ENCODE measurements around the gene PSMA6. TPM values are rescaled to one million over a fixed set of nuclear protein-coding genes. Genes with fewer than 3 reads are reported as not detected.

Gene PSMA6
- total and polyA plus RNA-seq, 10 of the 15 experiments (the other 5 are each of a cell fraction or from before 2014, with no cell fraction given) = 267 to 1,363 (median 402) TPM

DNA sequence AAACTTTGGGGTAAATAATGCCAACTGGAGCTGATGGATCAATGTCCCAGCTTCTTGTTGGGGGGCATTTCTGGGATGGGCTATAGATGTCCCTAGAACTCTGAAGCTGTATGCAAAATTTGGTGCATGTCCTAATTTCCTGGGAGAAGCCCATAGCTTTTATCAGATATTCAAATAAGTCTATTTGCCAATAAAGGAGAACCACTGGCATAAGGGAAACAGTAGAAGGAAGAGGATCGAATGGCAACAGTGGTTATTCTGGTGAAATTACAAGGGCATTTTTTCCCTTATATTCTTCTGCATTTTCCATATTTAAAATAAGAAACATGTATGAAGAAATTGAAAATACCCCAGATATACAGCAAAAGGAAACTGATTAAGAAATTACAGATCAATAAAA, 34.2 kb downstream of the PSMA6 start:
- ChIA-PET POLR2A (interaction anchor here (0.7 kb wide), 1 partner anchor 41 kb away, joined by 3 read pairs; no protein-coding TSS in a partner anchor), CTCF (interaction anchor here (1.0 kb wide), 1 partner anchor 43 kb away, joined by 3 read pairs; no protein-coding TSS in a partner anchor), SMC1A (ENCODE audit: uncharacterized antibody, unreplicated experiment) (no interaction called here), RAD21 (ENCODE audit: unreplicated experiment) (interaction anchor here (1.1 kb wide), 1 partner anchor 39 kb away, joined by 5 read pairs; no protein-coding TSS in a partner anchor)
- Histone ChIP-seq H3K9me3 (replicated peaks; ENCODE audit: control insufficient read depth, insufficient read depth, low read length) (no peaks in the 10 kb centered on the region), H3K27me3 (replicated peaks in 1 of 2; ENCODE audit: control insufficient read depth in 2 of 2, insufficient read depth in 2 of 2, low read length in 1 of 2) (no peaks in the 10 kb centered on the region), H2AFZ (ENCODE audit: control insufficient read depth, low read depth, low read length) (no peak overlapping the region), H3K36me3 (ENCODE audit: control insufficient read depth in 2 of 2, insufficient read depth in 2 of 2, low read length in 1 of 2) (no peaks in the 10 kb centered on the region), H3K4me1 (ENCODE audit: control insufficient read depth, insufficient read depth, low read length) (no peaks in the 10 kb centered on the region), H3K4me3 (no peak overlapping the region), H4K20me1 (ENCODE audit: control insufficient read depth, insufficient read depth) (no peaks in the 10 kb centered on the region), H3K9ac (ENCODE audit: control insufficient read depth, insufficient read depth, low read length) (no peak overlapping the region), H3K27ac (ENCODE audit: control insufficient read depth, insufficient read depth) (no peak overlapping the region), H3K79me2 (ENCODE audit: control insufficient read depth, insufficient read depth, low read length) (no peaks in the 10 kb centered on the region), H3K4me2 (ENCODE audit: control insufficient read depth, insufficient read depth) (no peak overlapping the region)
- intact Hi-C loops (cut with micrococcal nuclease; ENCODE audit: unreplicated experiment) (no loop called here), in situ Hi-C loops (cut with MboI) (no loop called here)
- WGBS (ENCODE audit: insufficient coverage, insufficient replicate concordance, low lambda C conversion rate, missing lambda C conversion rate) = 62% methylated on average over 1 of the region's 1 CpG
- no TSS peak for BruUV-seq (replicated peaks)
- ATAC-seq (no peak), FAIRE-seq (no peak), DNase-seq (ENCODE audit: low read depth, low spot score) (no peak)
- no peak for TF ChIP-seq POLR2AphosphoS2 (IDR thresholded peaks at IDR 0.05; ENCODE audit: low read depth, low read length)
- no peak for TF ChIP-seq NR2F1 (conservative IDR thresholded peaks at IDR 0.05)
- TF ChIP-seq BCLAF1 (IDR thresholded peaks at IDR 0.05) = no peak
- TF ChIP-seq EED (IDR thresholded peaks at IDR 0.05; ENCODE audit: low read depth) = no peak
- no peak for TF ChIP-seq MTA3 (IDR thresholded peaks at IDR 0.05; ENCODE audit: borderline replicate concordance, low read length)
- TF ChIP-seq EGR1 (IDR thresholded peaks at IDR 0.05; ENCODE audit: borderline replicate concordance in 1 of 2, low read depth in 2 of 2, low read length in 2 of 2) = no peak
- no peak for TF ChIP-seq STAT3 (IDR thresholded peaks at IDR 0.05; ENCODE audit: low read depth, low read length)
- TF ChIP-seq NFIC (IDR thresholded peaks at IDR 0.05; ENCODE audit: low read depth, low read length) = no peak
- TF ChIP-seq ZNF24 (IDR thresholded peaks at IDR 0.05) = no peak
- TF ChIP-seq LARP7 (IDR thresholded peaks at IDR 0.05) = no peak
- TF ChIP-seq KLF5 (IDR thresholded peaks at IDR 0.05; ENCODE audit: partially characterized antibody) = no peak
- no peak for TF ChIP-seq FOXK2 (IDR thresholded peaks at IDR 0.05)
- TF ChIP-seq NFYB (IDR thresholded peaks at IDR 0.05; ENCODE audit: insufficient read depth, low read depth, low read length) = no peak
- TF ChIP-seq KDM1A (IDR thresholded peaks at IDR 0.05; ENCODE audit: borderline replicate concordance) = no peak
- no peak for TF ChIP-seq RAD51 (IDR thresholded peaks at IDR 0.05)
- TF ChIP-seq, protein P1, sequence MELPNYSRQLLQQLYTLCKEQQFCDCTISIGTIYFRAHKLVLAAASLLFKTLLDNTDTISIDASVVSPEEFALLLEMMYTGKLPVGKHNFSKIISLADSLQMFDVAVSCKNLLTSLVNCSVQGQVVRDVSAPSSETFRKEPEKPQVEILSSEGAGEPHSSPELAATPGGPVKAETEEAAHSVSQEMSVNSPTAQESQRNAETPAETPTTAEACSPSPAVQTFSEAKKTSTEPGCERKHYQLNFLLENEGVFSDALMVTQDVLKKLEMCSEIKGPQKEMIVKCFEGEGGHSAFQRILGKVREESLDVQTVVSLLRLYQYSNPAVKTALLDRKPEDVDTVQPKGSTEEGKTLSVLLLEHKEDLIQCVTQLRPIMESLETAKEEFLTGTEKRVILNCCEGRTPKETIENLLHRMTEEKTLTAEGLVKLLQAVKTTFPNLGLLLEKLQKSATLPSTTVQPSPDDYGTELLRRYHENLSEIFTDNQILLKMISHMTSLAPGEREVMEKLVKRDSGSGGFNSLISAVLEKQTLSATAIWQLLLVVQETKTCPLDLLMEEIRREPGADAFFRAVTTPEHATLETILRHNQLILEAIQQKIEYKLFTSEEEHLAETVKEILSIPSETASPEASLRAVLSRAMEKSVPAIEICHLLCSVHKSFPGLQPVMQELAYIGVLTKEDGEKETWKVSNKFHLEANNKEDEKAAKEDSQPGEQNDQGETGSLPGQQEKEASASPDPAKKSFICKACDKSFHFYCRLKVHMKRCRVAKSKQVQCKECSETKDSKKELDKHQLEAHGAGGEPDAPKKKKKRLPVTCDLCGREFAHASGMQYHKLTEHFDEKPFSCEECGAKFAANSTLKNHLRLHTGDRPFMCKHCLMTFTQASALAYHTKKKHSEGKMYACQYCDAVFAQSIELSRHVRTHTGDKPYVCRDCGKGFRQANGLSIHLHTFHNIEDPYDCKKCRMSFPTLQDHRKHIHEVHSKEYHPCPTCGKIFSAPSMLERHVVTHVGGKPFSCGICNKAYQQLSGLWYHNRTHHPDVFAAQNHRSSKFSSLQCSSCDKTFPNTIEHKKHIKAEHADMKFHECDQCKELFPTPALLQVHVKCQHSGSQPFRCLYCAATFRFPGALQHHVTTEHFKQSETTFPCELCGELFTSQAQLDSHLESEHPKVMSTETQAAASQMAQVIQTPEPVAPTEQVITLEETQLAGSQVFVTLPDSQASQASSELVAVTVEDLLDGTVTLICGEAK (IDR thresholded peaks at IDR 0.05; ENCODE audit: borderline replicate concordance) = no peak

Data from GM12878 (cell line).